ENCODE data around the gene HABP2.

Gene HABP2

GRCh38 chr10:113540845-113541548 lies 11.9 kb upstream of the HABP2 start:
- no peaks in the 10 kb centered on the region for H3K27me3 ChIP-seq (ENCODE audit: control insufficient read depth in 3 of 3, insufficient read depth in 3 of 3, low read depth in 1 of 3, low read length in 3 of 3)
- no peak overlapping the region for H3K9ac ChIP-seq (ENCODE audit: low read depth, low read length, poor library complexity)
- no peak overlapping the region for H2BK12ac ChIP-seq (ENCODE audit: low read length)
- DNase-seq (ENCODE audit: low spot score), result no peak
- no peak overlapping the region for H3K14ac ChIP-seq (ENCODE audit: low read length)
- H3K4ac ChIP-seq (ENCODE audit: low read length), result no peak overlapping the region
- H4K8ac ChIP-seq (ENCODE audit: low read depth, low read length), result no peak overlapping the region
- H3K18ac ChIP-seq (ENCODE audit: low read length), result no peak overlapping the region
- WGBS, 2 donors (ENCODE audit: extremely low coverage in 2 of 2, insufficient read length in 2 of 2, insufficient replicate concordance in 1 of 2), result no CpG with 5 or more reads among the region's 7 CpGs
- no peaks in the 10 kb centered on the region for H3K79me1 ChIP-seq (ENCODE audit: low read depth, low read length)
- no peak overlapping the region for H4K91ac ChIP-seq (ENCODE audit: low read depth, low read length, poor library complexity)
- H2AFZ ChIP-seq (ENCODE audit: low read length), result no peak overlapping the region
- no peak overlapping the region for H3K23ac ChIP-seq (ENCODE audit: low read depth, low read length, poor library complexity)
- no peak overlapping the region for H3K4me3 ChIP-seq (ENCODE audit: low read length in 2 of 2)
- H3K27ac ChIP-seq (replicated peaks; ENCODE audit: low read length), result no peak overlapping the region
- H3K4me1 ChIP-seq (ENCODE audit: control insufficient read depth in 2 of 2, insufficient read depth in 1 of 2, low read depth in 1 of 2, low read length in 2 of 2), result peaks cover 0 to 6% of the 10 kb centered on the region in 2 donors
- no peak overlapping the region for H2BK120ac ChIP-seq (ENCODE audit: low read depth, low read length)
- H3K4me2 ChIP-seq (ENCODE audit: insufficient read depth, low read length, poor library complexity, severe bottlenecking), result no peak overlapping the region
- H3K36me3 ChIP-seq (replicated peaks in 1 of 2; ENCODE audit: control insufficient read depth in 2 of 2, insufficient read depth in 2 of 2, low read length in 2 of 2), result no peaks in the 10 kb centered on the region
- H2BK15ac ChIP-seq (ENCODE audit: low read length), result no peak overlapping the region
- H2AK5ac ChIP-seq (ENCODE audit: low read depth, low read length), result no peak overlapping the region
- no peak overlapping the region for H2BK5ac ChIP-seq (ENCODE audit: low read length)
- H3K9me3 ChIP-seq (replicated peaks in 1 of 2; ENCODE audit: control insufficient read depth in 2 of 2, insufficient read depth in 1 of 2, low read depth in 1 of 2, low read length in 2 of 2), result no peaks in the 10 kb centered on the region

GRCh38 chr10:113541549-113541927 lies 11.3 kb upstream of the HABP2 start:
- H3K79me1 ChIP-seq (ENCODE audit: low read depth, low read length), result no peaks in the 10 kb centered on the region
- WGBS, 2 donors (ENCODE audit: extremely low coverage in 2 of 2, insufficient read length in 2 of 2, insufficient replicate concordance in 1 of 2), result no CpG with 5 or more reads among the region's 1 CpG
- no peak overlapping the region for H4K8ac ChIP-seq (ENCODE audit: low read depth, low read length)
- H3K4ac ChIP-seq (ENCODE audit: low read length), result no peak overlapping the region
- H3K9ac ChIP-seq (ENCODE audit: low read depth, low read length, poor library complexity), result no peak overlapping the region
- no peak overlapping the region for H3K23ac ChIP-seq (ENCODE audit: low read depth, low read length, poor library complexity)
- H3K18ac ChIP-seq (ENCODE audit: low read length), result no peak overlapping the region
- no peak overlapping the region for H2BK15ac ChIP-seq (ENCODE audit: low read length)
- no peak overlapping the region for H3K4me2 ChIP-seq (ENCODE audit: insufficient read depth, low read length, poor library complexity, severe bottlenecking)
- no peaks in the 10 kb centered on the region for H3K9me3 ChIP-seq (replicated peaks in 1 of 2; ENCODE audit: control insufficient read depth in 2 of 2, insufficient read depth in 1 of 2, low read depth in 1 of 2, low read length in 2 of 2)
- H2BK12ac ChIP-seq (ENCODE audit: low read length), result no peak overlapping the region
- no peak overlapping the region for H2BK5ac ChIP-seq (ENCODE audit: low read length)
- no peak overlapping the region for H4K91ac ChIP-seq (ENCODE audit: low read depth, low read length, poor library complexity)
- peaks cover 0 to 6% of the 10 kb centered on the region in 2 donors for H3K4me1 ChIP-seq (ENCODE audit: control insufficient read depth in 2 of 2, insufficient read depth in 1 of 2, low read depth in 1 of 2, low read length in 2 of 2)
- DNase-seq (ENCODE audit: low spot score), result no peak
- no peaks in the 10 kb centered on the region for H3K27me3 ChIP-seq (ENCODE audit: control insufficient read depth in 3 of 3, insufficient read depth in 3 of 3, low read depth in 1 of 3, low read length in 3 of 3)
- no peak overlapping the region for H2BK120ac ChIP-seq (ENCODE audit: low read depth, low read length)
- no peaks in the 10 kb centered on the region for H3K36me3 ChIP-seq (replicated peaks in 1 of 2; ENCODE audit: control insufficient read depth in 2 of 2, insufficient read depth in 2 of 2, low read length in 2 of 2)
- H3K4me3 ChIP-seq (ENCODE audit: low read length in 2 of 2), result no peak overlapping the region
- no peak overlapping the region for H2AK5ac ChIP-seq (ENCODE audit: low read depth, low read length)
- no peak overlapping the region for H2AFZ ChIP-seq (ENCODE audit: low read length)
- no peak overlapping the region for H3K27ac ChIP-seq (replicated peaks; ENCODE audit: low read length)
- H3K14ac ChIP-seq (ENCODE audit: low read length), result no peak overlapping the region

- Histone ChIP-seq H4K8ac (ENCODE audit: low read depth, low read length) (no peak overlapping the region), H3K27me3 (ENCODE audit: control insufficient read depth in 3 of 3, insufficient read depth in 3 of 3, low read depth in 1 of 3, low read length in 3 of 3) (no peaks in the 10 kb centered on the region), H2BK5ac (ENCODE audit: low read length) (no peak overlapping the region), H3K4ac (ENCODE audit: low read length) (no peak overlapping the region), H2BK12ac (ENCODE audit: low read length) (no peak overlapping the region), H2AK5ac (ENCODE audit: low read depth, low read length) (no peak overlapping the region), H3K4me1 (ENCODE audit: control insufficient read depth in 2 of 2, insufficient read depth in 1 of 2, low read depth in 1 of 2, low read length in 2 of 2) (peaks cover 0 to 3% of the 10 kb centered on the region in 2 donors), H3K4me2 (ENCODE audit: insufficient read depth, low read length, poor library complexity, severe bottlenecking) (no peak overlapping the region), H3K14ac (ENCODE audit: low read length) (no peak overlapping the region), H3K23ac (ENCODE audit: low read depth, low read length, poor library complexity) (no peak overlapping the region), H3K4me3 (ENCODE audit: low read length in 2 of 2) (no peak overlapping the region), H4K91ac (ENCODE audit: low read depth, low read length, poor library complexity) (no peak overlapping the region), H3K18ac (ENCODE audit: low read length) (no peak overlapping the region), H3K9ac (ENCODE audit: low read depth, low read length, poor library complexity) (no peak overlapping the region), H3K9me3 (replicated peaks in 1 of 2; ENCODE audit: control insufficient read depth in 2 of 2, insufficient read depth in 1 of 2, low read depth in 1 of 2, low read length in 2 of 2) (no peaks in the 10 kb centered on the region), H2AFZ (ENCODE audit: low read length) (no peak overlapping the region), H3K27ac (replicated peaks; ENCODE audit: low read length) (no peak overlapping the region), H2BK120ac (ENCODE audit: low read depth, low read length) (no peak overlapping the region), H3K79me1 (ENCODE audit: low read depth, low read length) (no peaks in the 10 kb centered on the region), H2BK15ac (ENCODE audit: low read length) (no peak overlapping the region), H3K36me3 (replicated peaks in 1 of 2; ENCODE audit: control insufficient read depth in 2 of 2, insufficient read depth in 2 of 2, low read length in 2 of 2) (no peaks in the 10 kb centered on the region)
- WGBS, 2 donors (ENCODE audit: extremely low coverage in 2 of 2, insufficient read length in 2 of 2, insufficient replicate concordance in 1 of 2), result no CpG with 5 or more reads among the region's 5 CpGs
- no peak for DNase-seq (ENCODE audit: low spot score)
Measured at GRCh38 chr10:113543107-113543955, 9.5 kb upstream of the HABP2 start.

- Histone ChIP-seq H3K14ac (ENCODE audit: low read length) (no peak overlapping the region), H2BK5ac (ENCODE audit: low read length) (no peak overlapping the region), H3K18ac (ENCODE audit: low read length) (no peak overlapping the region), H2BK120ac (ENCODE audit: low read depth, low read length) (no peak overlapping the region), H3K4me1 (ENCODE audit: control insufficient read depth in 2 of 2, insufficient read depth in 1 of 2, low read depth in 1 of 2, low read length in 2 of 2) (peaks cover 0 to 3% of the 10 kb centered on the region in 2 donors), H3K23ac (ENCODE audit: low read depth, low read length, poor library complexity) (no peak overlapping the region), H3K79me1 (ENCODE audit: low read depth, low read length) (no peaks in the 10 kb centered on the region), H3K27ac (replicated peaks; ENCODE audit: low read length) (no peak overlapping the region), H3K9ac (ENCODE audit: low read depth, low read length, poor library complexity) (no peak overlapping the region), H2BK15ac (ENCODE audit: low read length) (no peak overlapping the region), H2AK5ac (ENCODE audit: low read depth, low read length) (no peak overlapping the region), H4K91ac (ENCODE audit: low read depth, low read length, poor library complexity) (no peak overlapping the region), H3K4me2 (ENCODE audit: insufficient read depth, low read length, poor library complexity, severe bottlenecking) (no peak overlapping the region), H3K27me3 (ENCODE audit: control insufficient read depth in 3 of 3, insufficient read depth in 3 of 3, low read depth in 1 of 3, low read length in 3 of 3) (no peaks in the 10 kb centered on the region), H2BK12ac (ENCODE audit: low read length) (no peak overlapping the region), H3K9me3 (replicated peaks in 1 of 2; ENCODE audit: control insufficient read depth in 2 of 2, insufficient read depth in 1 of 2, low read depth in 1 of 2, low read length in 2 of 2) (no peaks in the 10 kb centered on the region), H3K36me3 (replicated peaks in 1 of 2; ENCODE audit: control insufficient read depth in 2 of 2, insufficient read depth in 2 of 2, low read length in 2 of 2) (no peaks in the 10 kb centered on the region), H3K4ac (ENCODE audit: low read length) (no peak overlapping the region), H2AFZ (ENCODE audit: low read length) (no peak overlapping the region), H3K4me3 (ENCODE audit: low read length in 2 of 2) (no peak overlapping the region), H4K8ac (ENCODE audit: low read depth, low read length) (no peak overlapping the region)
- no CpG with 5 or more reads among the region's 1 CpG for WGBS, 2 donors (ENCODE audit: extremely low coverage in 2 of 2, insufficient read length in 2 of 2, insufficient replicate concordance in 1 of 2)
- DNase-seq (ENCODE audit: low spot score), result no peak
Measured at GRCh38 chr10:113544392-113544791, 8.5 kb upstream of the HABP2 start.
